ENCODE measurements around the gene NDUFA5. TPM values are rescaled to one million over a fixed set of nuclear protein-coding genes. Genes with fewer than 3 reads are reported as not detected.
"Not testable (repeated sequence)": the region's sequence is repeated elsewhere in the genome, so short reads cannot be mapped to it uniquely, and the experiment has no call there.

NDUFA5 gene
- polyA plus RNA-seq, 4 donors: 181 to 228 (median 219) TPM

GRCh38 chr7:123558289-123558874 lies 764 bp upstream of the NDUFA5 start:
- DNase-seq (ENCODE audit: low read depth in 4 of 4, low spot score in 2 of 4): no peak

GRCh38 chr7:123557016-123557397 lies 611 bp downstream of the NDUFA5 start:
- DNase-seq (ENCODE audit: low read depth in 4 of 4, low spot score in 2 of 4): peak in 1 of 4 donors; percentile 55

- DNase-seq (ENCODE audit: low read depth in 4 of 4, low spot score in 2 of 4): no peak
Observed at GRCh38 chr7:123555484-123555883, 2.1 kb downstream of the NDUFA5 start.

GRCh38 chr7:123553159-123553558 lies 4.5 kb downstream of the NDUFA5 start:
- DNase-seq (ENCODE audit: low read depth in 4 of 4, low spot score in 2 of 4): no peak

GRCh38 chr7:123552641-123553040 lies 5.0 kb downstream of the NDUFA5 start:
- no peak for DNase-seq (ENCODE audit: low read depth in 4 of 4, low spot score in 2 of 4)

GRCh38 chr7:123552134-123552533 lies 5.5 kb downstream of the NDUFA5 start:
- not testable (repeated sequence) for DNase-seq (ENCODE audit: low read depth in 4 of 4, low spot score in 2 of 4)

GRCh38 chr7:123548406-123548805 lies 9.2 kb downstream of the NDUFA5 start:
- DNase-seq (ENCODE audit: low read depth in 4 of 4, low spot score in 2 of 4): no peak

GRCh38 chr7:123539871-123540270 lies 17.7 kb downstream of the NDUFA5 start:
- DNase-seq (ENCODE audit: low read depth in 4 of 4, low spot score in 2 of 4): no peak

- no peak for DNase-seq (ENCODE audit: low read depth in 4 of 4, low spot score in 2 of 4)
Observed at GRCh38 chr7:123538897-123539296, 18.7 kb downstream of the NDUFA5 start.

GRCh38 chr7:123538189-123538714 lies 19.4 kb downstream of the NDUFA5 start:
- DNase-seq (ENCODE audit: low read depth in 4 of 4, low spot score in 2 of 4): no peak

GRCh38 chr7:123537026-123537642 lies 20.5 kb downstream of the NDUFA5 start:
- DNase-seq (ENCODE audit: low read depth in 4 of 4, low spot score in 2 of 4): no peak

GRCh38 chr7:123535517-123535916 lies 22.1 kb downstream of the NDUFA5 start:
- no peak for DNase-seq (ENCODE audit: low read depth in 4 of 4, low spot score in 2 of 4)

GRCh38 chr7:123534383-123535260 lies 23.0 kb downstream of the NDUFA5 start, which contains the start of gene IQUB:
IQUB (minus strand) TSS chr7:123534595; CDS start chr7:123512340, 22,255 bp downstream.
- peak; percentile 84 to 93 (median 92) for DNase-seq (ENCODE audit: low read depth in 4 of 4, low spot score in 2 of 4)

GRCh38 chr7:123533929-123534382 lies 23.7 kb downstream of the NDUFA5 start:
- peak in 1 of 4 donors; percentile 74 for DNase-seq (ENCODE audit: low read depth in 4 of 4, low spot score in 2 of 4)

- no peak for DNase-seq (ENCODE audit: low read depth in 4 of 4, low spot score in 2 of 4)
Observed at GRCh38 chr7:123533553-123533917, 24.1 kb downstream of the NDUFA5 start.

- DNase-seq (ENCODE audit: low read depth in 4 of 4, low spot score in 2 of 4): not testable (repeated sequence)
Observed at GRCh38 chr7:123532788-123533552, 24.6 kb downstream of the NDUFA5 start.

GRCh38 chr7:123532343-123532742 lies 25.3 kb downstream of the NDUFA5 start:
- not testable (repeated sequence) for DNase-seq (ENCODE audit: low read depth in 4 of 4, low spot score in 2 of 4)

- not testable (repeated sequence) for DNase-seq (ENCODE audit: low read depth in 4 of 4, low spot score in 2 of 4)
Observed at GRCh38 chr7:123530035-123530591, 27.5 kb downstream of the NDUFA5 start.

GRCh38 chr7:123528265-123528664 lies 29.4 kb downstream of the NDUFA5 start:
- DNase-seq (ENCODE audit: low read depth in 4 of 4, low spot score in 2 of 4): no peak

GRCh38 chr7:123527712-123528225 lies 29.8 kb downstream of the NDUFA5 start:
- not testable (repeated sequence) for DNase-seq (ENCODE audit: low read depth in 4 of 4, low spot score in 2 of 4)

Measured in left renal cortex interstitium (tissue), 4 donors.